Liver (tissue), 9 donors: Measurements from ENCODE around the gene ING3. TPM values are rescaled to one million over a fixed set of nuclear protein-coding genes. Genes with fewer than 3 reads are reported as not detected.

Experiments
- DNase-seq: peaks from one replicate; pipeline ENCODE4 v3.0.0-alpha.2; 2017; ENCODE audit warnings: low spot score
- H3K27ac ChIP-seq, 2 donors: one replicate each; pipeline ENCODE4 v1.7.0; 2013; ENCODE audit warnings: inconsistent platforms in 2 of 2, low read length in 2 of 2, control low read depth in 1 of 2, low read depth in 1 of 2, mild to moderate bottlenecking in 1 of 2
- H3K27me3 ChIP-seq, 4 donors: one replicate each; pipeline versions ENCODE4 v1.6.1 to v1.7.0; 2013; ENCODE audit warnings: low read length in 3 of 4, inconsistent platforms in 1 of 4, mild to moderate bottlenecking in 1 of 4, moderate library complexity in 1 of 4; ENCODE audit not compliant: control insufficient read depth in 4 of 4, insufficient read depth in 4 of 4
- H3K36me3 ChIP-seq, 4 donors: one replicate each; pipeline versions ENCODE4 v1.6.1 to v1.7.0; 2013; ENCODE audit warnings: low read length in 3 of 4, mild to moderate bottlenecking in 3 of 4, low read depth in 1 of 4, moderate library complexity in 1 of 4; ENCODE audit not compliant: control insufficient read depth in 4 of 4, insufficient read depth in 3 of 4
- H3K4me1 ChIP-seq, 4 donors: one replicate each; pipeline versions ENCODE4 v1.6.1 to v1.7.0; 2013; ENCODE audit warnings: low read length in 3 of 4, mild to moderate bottlenecking in 3 of 4, moderate library complexity in 1 of 4; ENCODE audit not compliant: control insufficient read depth in 4 of 4, insufficient read depth in 4 of 4
- H3K4me3 ChIP-seq, 3 donors: one replicate each; pipeline versions ENCODE4 v1.6.1 to v1.7.0; 2013; ENCODE audit warnings: low read length in 3 of 3, control low read depth in 1 of 3, low read depth in 1 of 3, mild to moderate bottlenecking in 1 of 3
- H3K9ac ChIP-seq, 2 donors: one replicate each; pipeline ENCODE4 v1.7.0; 2013; ENCODE audit warnings: low read length in 2 of 2, mild to moderate bottlenecking in 2 of 2, moderate library complexity in 2 of 2, control low read depth in 1 of 2, low read depth in 1 of 2
- H3K9me3 ChIP-seq, 4 donors: one replicate each; pipeline versions ENCODE4 v1.6.1 to v1.7.0; 2013; ENCODE audit warnings: low read length in 3 of 4; ENCODE audit not compliant: control insufficient read depth in 4 of 4
- FOXA1 ChIP-seq: IDR thresholded peaks from 2 replicates; pipeline ENCODE4 v1.6.1; 2016; ENCODE audit warnings: antibody characterized with exemption
- FOXA2 ChIP-seq: IDR thresholded peaks from 2 replicates; pipeline ENCODE4 v1.6.1; 2016; ENCODE audit warnings: antibody characterized with exemption
- GABPA ChIP-seq, 2 donors: IDR thresholded peaks in 1 of 2; conservative IDR thresholded peaks in 1 of 2; 2 replicates each; pipeline ENCODE4 v1.6.1; 2016; ENCODE audit warnings: antibody characterized with exemption in 2 of 2, mild to moderate bottlenecking in 1 of 2, moderate library complexity in 1 of 2
- HNF4G ChIP-seq: IDR thresholded peaks from 2 replicates; pipeline ENCODE4 v1.6.1; 2016; ENCODE audit warnings: antibody characterized with exemption
- JUND ChIP-seq, 2 donors: IDR thresholded peaks; 2 replicates each; pipeline ENCODE4 v1.6.1; 2016; ENCODE audit warnings: antibody characterized with exemption in 2 of 2
- NR2F2 ChIP-seq: IDR thresholded peaks from 2 replicates; pipeline ENCODE4 v1.6.1; 2016; ENCODE audit warnings: antibody characterized with exemption
- RAD21 ChIP-seq, 2 donors: IDR thresholded peaks; 2 replicates each; pipeline ENCODE4 v1.6.1; 2016; ENCODE audit warnings: antibody characterized with exemption in 2 of 2, mild to moderate bottlenecking in 2 of 2
- RXRA ChIP-seq, 2 donors: IDR thresholded peaks; 2 replicates each; pipeline ENCODE4 v1.6.1; 2017 to 2018; ENCODE audit warnings: antibody characterized with exemption in 2 of 2, mild to moderate bottlenecking in 1 of 2
- SP1 ChIP-seq: IDR thresholded peaks from 2 replicates; pipeline ENCODE4 v1.6.1; 2018; ENCODE audit warnings: antibody characterized with exemption, mild to moderate bottlenecking
- TAF1 ChIP-seq: conservative IDR thresholded peaks from 2 replicates; pipeline ENCODE4 v1.6.1; 2016; ENCODE audit warnings: antibody characterized with exemption, mild to moderate bottlenecking
- YY1 ChIP-seq: IDR thresholded peaks from 2 replicates; pipeline ENCODE4 v1.6.1; 2016; ENCODE audit warnings: antibody characterized with exemption, mild to moderate bottlenecking
- WGBS: extraction: QIAGEN DNeasy Blood & Tissue Kit; methylation state at CpG from one replicate; pipeline ENCODE4 v1.1.7; 2013; 5-methylcytosine and 5-hydroxymethylcytosine counted together
- polyA plus RNA-seq, 2 donors: library from polyadenylated mRNA; stranded (reverse) in 1 of 2; unstranded in 1 of 2; fragments of 200-250 nt in 1 of 2; fragments of >200 nt in 1 of 2; fragmentation: Nextera tagmentation in 1 of 2; extraction: Ambion mirVana in 1 of 2; gene quantifications; one replicate each; pipeline versions ENCODE4 v1.2.1 to v1.2.3, GENCODE V29; 2013 to 2015
- total RNA-seq, 2 donors: library from RNA; depleted of rRNA; stranded (reverse); fragments of >200 nt; gene quantifications; one replicate each; pipeline ENCODE4 v1.2.3, GENCODE V29; 2014
- TF ChIP-seq, protein P1 (sequence below): IDR thresholded peaks from 2 replicates; pipeline ENCODE4 v1.6.1; 2016; ENCODE audit warnings: antibody characterized with exemption
- TF ChIP-seq, protein P2 (sequence below): fragments of 150-350 bp; IDR thresholded peaks from 2 replicates; pipeline ENCODE4 v1.5.1; 2017; ENCODE audit warnings: improper control_type of control experiment, low read depth, low read length; ENCODE audit not compliant: missing input control
- TF ChIP-seq, protein P3 (sequence below): IDR thresholded peaks from 2 replicates; pipeline ENCODE4 v1.6.1; 2016; ENCODE audit warnings: antibody characterized with exemption, mild to moderate bottlenecking
- TF ChIP-seq, protein P4 (sequence below): IDR thresholded peaks from 2 replicates; pipeline ENCODE4 v1.6.1; 2016; ENCODE audit warnings: antibody characterized with exemption
- donor health status: healthy.
- donor health status: healthy.
- donor health status: healthy.
- donor health status: healthy.
- donor health status: healthy.

ING3 gene
- total and polyA plus RNA-seq, 4 donors: 3.8 to 14.0 (median 10.9) TPM

DNA sequence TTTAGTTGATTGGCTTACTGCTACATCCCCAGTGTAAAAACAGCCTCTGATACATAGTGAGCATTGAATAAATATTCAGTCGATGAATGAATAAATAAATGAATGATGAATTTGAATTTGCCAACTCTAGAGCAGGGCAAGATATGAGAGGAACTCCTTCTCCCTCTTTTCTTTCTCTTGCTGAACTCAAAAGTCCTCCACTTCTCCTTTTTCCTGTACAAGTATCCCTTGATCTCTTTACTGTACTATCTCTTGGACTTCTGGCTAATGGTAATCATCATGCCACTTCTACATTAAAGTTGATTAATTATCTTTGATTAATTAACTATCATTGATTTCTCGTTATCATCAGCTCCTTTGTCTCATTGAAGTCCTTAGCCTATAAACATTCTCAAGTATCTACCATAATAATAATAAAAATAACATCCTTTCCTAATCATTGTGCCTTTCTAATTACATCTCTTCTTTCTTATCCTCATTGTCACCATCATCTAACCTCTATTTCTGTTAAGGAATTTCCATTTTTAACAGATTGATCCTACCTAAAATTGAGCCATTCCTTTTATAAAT, 48.5 kb downstream of the ING3 start:
- peak overlapping the region in 1 of 2 donors; percentile 64 for H3K27ac ChIP-seq
- no peak for TF ChIP-seq YY1
- no peak for TF ChIP-seq FOXA2
- no peak for TF ChIP-seq HNF4G
- no peak for TF ChIP-seq TAF1
- TF ChIP-seq, protein P1, sequence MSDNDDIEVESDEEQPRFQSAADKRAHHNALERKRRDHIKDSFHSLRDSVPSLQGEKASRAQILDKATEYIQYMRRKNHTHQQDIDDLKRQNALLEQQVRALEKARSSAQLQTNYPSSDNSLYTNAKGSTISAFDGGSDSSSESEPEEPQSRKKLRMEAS: no peak
- TF ChIP-seq RAD21 (IDR thresholded peaks at IDR 0.05): no peak
- TF ChIP-seq NR2F2: no peak
- TF ChIP-seq, protein P2, sequence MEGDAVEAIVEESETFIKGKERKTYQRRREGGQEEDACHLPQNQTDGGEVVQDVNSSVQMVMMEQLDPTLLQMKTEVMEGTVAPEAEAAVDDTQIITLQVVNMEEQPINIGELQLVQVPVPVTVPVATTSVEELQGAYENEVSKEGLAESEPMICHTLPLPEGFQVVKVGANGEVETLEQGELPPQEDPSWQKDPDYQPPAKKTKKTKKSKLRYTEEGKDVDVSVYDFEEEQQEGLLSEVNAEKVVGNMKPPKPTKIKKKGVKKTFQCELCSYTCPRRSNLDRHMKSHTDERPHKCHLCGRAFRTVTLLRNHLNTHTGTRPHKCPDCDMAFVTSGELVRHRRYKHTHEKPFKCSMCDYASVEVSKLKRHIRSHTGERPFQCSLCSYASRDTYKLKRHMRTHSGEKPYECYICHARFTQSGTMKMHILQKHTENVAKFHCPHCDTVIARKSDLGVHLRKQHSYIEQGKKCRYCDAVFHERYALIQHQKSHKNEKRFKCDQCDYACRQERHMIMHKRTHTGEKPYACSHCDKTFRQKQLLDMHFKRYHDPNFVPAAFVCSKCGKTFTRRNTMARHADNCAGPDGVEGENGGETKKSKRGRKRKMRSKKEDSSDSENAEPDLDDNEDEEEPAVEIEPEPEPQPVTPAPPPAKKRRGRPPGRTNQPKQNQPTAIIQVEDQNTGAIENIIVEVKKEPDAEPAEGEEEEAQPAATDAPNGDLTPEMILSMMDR: no peak
- no peak for TF ChIP-seq SP1

DNA sequence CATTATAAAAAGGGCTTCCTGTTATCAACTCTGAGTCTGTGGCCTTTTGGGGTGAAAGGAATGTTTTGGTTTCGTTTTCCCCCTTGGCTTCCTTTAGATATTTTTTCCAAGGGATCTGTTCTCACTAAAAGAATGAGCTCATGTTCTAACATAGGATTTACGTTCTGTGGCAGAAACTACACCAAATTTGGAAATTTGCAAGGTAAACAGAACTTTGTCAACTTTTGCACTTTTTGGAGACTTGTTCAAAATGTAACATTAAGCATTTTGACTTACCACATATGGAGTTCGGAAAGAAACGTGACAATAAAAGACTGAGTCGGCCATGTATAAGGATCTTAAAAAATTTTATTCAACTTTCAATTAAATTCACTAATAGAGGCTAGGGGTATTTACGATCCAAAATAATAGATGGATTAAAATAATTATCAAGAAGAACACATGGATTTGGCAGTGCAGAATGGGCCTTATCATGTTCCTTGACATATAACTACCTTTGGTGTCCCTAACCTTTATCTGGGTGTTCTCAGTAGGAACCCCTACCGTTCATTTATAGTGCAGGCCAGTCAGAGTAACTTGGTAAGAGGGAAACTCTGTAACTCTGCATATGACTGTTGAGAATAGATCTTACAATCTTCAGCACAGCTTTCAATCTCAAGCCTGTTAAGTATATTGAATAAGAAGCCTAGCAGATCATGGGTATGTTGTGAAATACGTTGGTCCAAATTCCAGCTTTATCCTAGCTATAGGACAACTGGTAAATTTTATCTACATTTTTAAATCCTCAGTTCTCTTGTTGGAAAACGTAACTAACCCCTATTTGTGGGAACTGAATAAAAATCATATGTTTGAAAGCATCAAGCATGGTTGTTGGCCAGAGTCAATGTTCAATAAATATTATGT, 49.8 kb downstream of the ING3 start:
- H3K9ac ChIP-seq: peak overlapping the region in 1 of 2 donors; percentile 47
- H3K27ac ChIP-seq: peak overlapping the region; percentile 64 to 65
- H3K4me1 ChIP-seq: peaks cover 0 to 48% (median 32%) of the 10 kb centered on the region in 4 donors
- H3K9me3 ChIP-seq: no peaks in the 10 kb centered on the region
- no peak overlapping the region for H3K4me3 ChIP-seq
- no peaks in the 10 kb centered on the region for H3K27me3 ChIP-seq
- H3K36me3 ChIP-seq: peaks cover 0 to 6% (median under 1%) of the 10 kb centered on the region in 4 donors
- 63% methylated on average over 9 of the region's 9 CpGs for WGBS
- DNase-seq: no peak
- TF ChIP-seq RAD21 (IDR thresholded peaks at IDR 0.05): peak; percentile 14 to 17
- no peak for TF ChIP-seq RXRA (IDR thresholded peaks at IDR 0.05)
- TF ChIP-seq FOXA2: no peak
- TF ChIP-seq FOXA1: no peak
- TF ChIP-seq, protein P3, sequence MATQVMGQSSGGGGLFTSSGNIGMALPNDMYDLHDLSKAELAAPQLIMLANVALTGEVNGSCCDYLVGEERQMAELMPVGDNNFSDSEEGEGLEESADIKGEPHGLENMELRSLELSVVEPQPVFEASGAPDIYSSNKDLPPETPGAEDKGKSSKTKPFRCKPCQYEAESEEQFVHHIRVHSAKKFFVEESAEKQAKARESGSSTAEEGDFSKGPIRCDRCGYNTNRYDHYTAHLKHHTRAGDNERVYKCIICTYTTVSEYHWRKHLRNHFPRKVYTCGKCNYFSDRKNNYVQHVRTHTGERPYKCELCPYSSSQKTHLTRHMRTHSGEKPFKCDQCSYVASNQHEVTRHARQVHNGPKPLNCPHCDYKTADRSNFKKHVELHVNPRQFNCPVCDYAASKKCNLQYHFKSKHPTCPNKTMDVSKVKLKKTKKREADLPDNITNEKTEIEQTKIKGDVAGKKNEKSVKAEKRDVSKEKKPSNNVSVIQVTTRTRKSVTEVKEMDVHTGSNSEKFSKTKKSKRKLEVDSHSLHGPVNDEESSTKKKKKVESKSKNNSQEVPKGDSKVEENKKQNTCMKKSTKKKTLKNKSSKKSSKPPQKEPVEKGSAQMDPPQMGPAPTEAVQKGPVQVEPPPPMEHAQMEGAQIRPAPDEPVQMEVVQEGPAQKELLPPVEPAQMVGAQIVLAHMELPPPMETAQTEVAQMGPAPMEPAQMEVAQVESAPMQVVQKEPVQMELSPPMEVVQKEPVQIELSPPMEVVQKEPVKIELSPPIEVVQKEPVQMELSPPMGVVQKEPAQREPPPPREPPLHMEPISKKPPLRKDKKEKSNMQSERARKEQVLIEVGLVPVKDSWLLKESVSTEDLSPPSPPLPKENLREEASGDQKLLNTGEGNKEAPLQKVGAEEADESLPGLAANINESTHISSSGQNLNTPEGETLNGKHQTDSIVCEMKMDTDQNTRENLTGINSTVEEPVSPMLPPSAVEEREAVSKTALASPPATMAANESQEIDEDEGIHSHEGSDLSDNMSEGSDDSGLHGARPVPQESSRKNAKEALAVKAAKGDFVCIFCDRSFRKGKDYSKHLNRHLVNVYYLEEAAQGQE: peak; percentile 19
- TF ChIP-seq, protein P1: peak; percentile 12
- no peak for TF ChIP-seq GABPA (IDR thresholded peaks at IDR 0.05 in 1 of 2, conservative IDR thresholded peaks at IDR 0.05 in 1 of 2)
- TF ChIP-seq NR2F2: peak; percentile 16
- peak in 1 of 2 donors; percentile 32 for TF ChIP-seq JUND (IDR thresholded peaks at IDR 0.05)
- peak; percentile 13 for TF ChIP-seq SP1
- TF ChIP-seq, protein P4, sequence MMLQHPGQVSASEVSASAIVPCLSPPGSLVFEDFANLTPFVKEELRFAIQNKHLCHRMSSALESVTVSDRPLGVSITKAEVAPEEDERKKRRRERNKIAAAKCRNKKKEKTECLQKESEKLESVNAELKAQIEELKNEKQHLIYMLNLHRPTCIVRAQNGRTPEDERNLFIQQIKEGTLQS: no peak
- TF ChIP-seq TAF1: no peak

More for the DNA sequence above, 48.5 kb downstream of the ING3 start:
- DNase-seq: no peak
- Histone ChIP-seq H3K9me3 (no peaks in the 10 kb centered on the region), H3K27me3 (no peaks in the 10 kb centered on the region), H3K9ac (no peak overlapping the region), H3K4me3 (no peak overlapping the region), H3K4me1 (peaks cover 0 to 44% (median 26%) of the 10 kb centered on the region in 4 donors), H3K36me3 (peaks cover 0 to 6% (median under 1%) of the 10 kb centered on the region in 4 donors)
- 83% methylated on average over 2 of the region's 2 CpGs for WGBS
